ENCODE data around the gene APOL3.

- TF ChIP-seq CTCF (conservative IDR thresholded peaks at IDR 0.05; ENCODE audit: low read length) (no peak), EZH2phosphoT487 (IDR thresholded peaks at IDR 0.05; ENCODE audit: borderline replicate concordance) (no peak)
Measured at GRCh38 chr22:36151006-36151595, 9.5 kb downstream of the APOL3 start.
